Ishikawa (cell line): Measurements from ENCODE around the gene PSEN1.

Experiments
- CEBPB ChIP-seq: IDR thresholded peaks from 2 replicates; pipeline ENCODE4 v1.6.1; 2012
- CREB1 ChIP-seq: IDR thresholded peaks from 2 replicates; pipeline ENCODE4 v1.6.1; 2012; ENCODE audit warnings: low read depth
- EGR1 ChIP-seq: IDR thresholded peaks from 2 replicates; pipeline ENCODE4 v1.6.1; 2012
- EP300 ChIP-seq: IDR thresholded peaks from 2 replicates; pipeline ENCODE4 v1.6.1; 2012; ENCODE audit warnings: borderline replicate concordance
- FOXM1 ChIP-seq: IDR thresholded peaks from 2 replicates; pipeline ENCODE4 v1.6.1; 2012; ENCODE audit warnings: low read depth, borderline replicate concordance
- NFIC ChIP-seq: IDR thresholded peaks from 2 replicates; pipeline ENCODE4 v1.6.1; 2012
- RAD21 ChIP-seq: IDR thresholded peaks from 2 replicates; pipeline ENCODE4 v1.6.1; 2012; ENCODE audit warnings: low read depth
- REST ChIP-seq: IDR thresholded peaks from 2 replicates; pipeline ENCODE4 v1.6.1; 2012; ENCODE audit warnings: low read depth, mild to moderate bottlenecking
- TAF1 ChIP-seq: IDR thresholded peaks from 2 replicates; pipeline ENCODE4 v1.6.1; 2012; ENCODE audit warnings: low read depth, mild to moderate bottlenecking
- TCF12 ChIP-seq: IDR thresholded peaks from 2 replicates; pipeline ENCODE4 v1.6.1; 2012; ENCODE audit warnings: low read depth
- TEAD4 ChIP-seq: IDR thresholded peaks from 2 replicates; pipeline ENCODE4 v1.6.1; 2012
- YY1 ChIP-seq: IDR thresholded peaks from 2 replicates; pipeline ENCODE4 v1.6.1; 2012; ENCODE audit warnings: low read depth
- ZBTB7A ChIP-seq: IDR thresholded peaks from 2 replicates; pipeline ENCODE4 v1.6.1; 2012; ENCODE audit warnings: low read depth
- TF ChIP-seq, protein P1 (sequence below): IDR thresholded peaks from 2 replicates; pipeline ENCODE4 v1.6.1; 2012
- TF ChIP-seq, protein P2 (sequence below): IDR thresholded peaks from 2 replicates; pipeline ENCODE4 v1.6.1; 2012

PSEN1 gene

GRCh38 chr14:73266317-73266716 lies 130.0 kb downstream of the PSEN1 start:
- TF ChIP-seq ZBTB7A (no peak), EP300 (no peak), CREB1 (no peak), TEAD4 (no peak), EGR1 (no peak), FOXM1 (no peak), CEBPB (no peak), TAF1 (no peak), YY1 (no peak), RAD21 (no peak), REST (no peak), TCF12 (no peak), NFIC (no peak)
- TF ChIP-seq, protein P1, sequence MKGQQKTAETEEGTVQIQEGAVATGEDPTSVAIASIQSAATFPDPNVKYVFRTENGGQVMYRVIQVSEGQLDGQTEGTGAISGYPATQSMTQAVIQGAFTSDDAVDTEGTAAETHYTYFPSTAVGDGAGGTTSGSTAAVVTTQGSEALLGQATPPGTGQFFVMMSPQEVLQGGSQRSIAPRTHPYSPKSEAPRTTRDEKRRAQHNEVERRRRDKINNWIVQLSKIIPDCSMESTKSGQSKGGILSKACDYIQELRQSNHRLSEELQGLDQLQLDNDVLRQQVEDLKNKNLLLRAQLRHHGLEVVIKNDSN, result no peak
- TF ChIP-seq, protein P2, sequence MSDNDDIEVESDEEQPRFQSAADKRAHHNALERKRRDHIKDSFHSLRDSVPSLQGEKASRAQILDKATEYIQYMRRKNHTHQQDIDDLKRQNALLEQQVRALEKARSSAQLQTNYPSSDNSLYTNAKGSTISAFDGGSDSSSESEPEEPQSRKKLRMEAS, result no peak

- no peak for TF ChIP-seq CEBPB
- no peak for TF ChIP-seq REST
- no peak for TF ChIP-seq NFIC
These were observed 131.2 kb downstream of the PSEN1 start for GRCh38 chr14:73267474-73267873.

- TF ChIP-seq CREB1 (no peak), NFIC (no peak), YY1 (no peak), EP300 (no peak), TEAD4 (no peak), EGR1 (no peak), REST (no peak), CEBPB (no peak), TAF1 (no peak), ZBTB7A (no peak), TCF12 (no peak), FOXM1 (no peak), RAD21 (no peak)
- TF ChIP-seq, protein P1, result no peak
- TF ChIP-seq, protein P2, result no peak
These were observed 133.6 kb downstream of the PSEN1 start for GRCh38 chr14:73269729-73270531.

DNA sequence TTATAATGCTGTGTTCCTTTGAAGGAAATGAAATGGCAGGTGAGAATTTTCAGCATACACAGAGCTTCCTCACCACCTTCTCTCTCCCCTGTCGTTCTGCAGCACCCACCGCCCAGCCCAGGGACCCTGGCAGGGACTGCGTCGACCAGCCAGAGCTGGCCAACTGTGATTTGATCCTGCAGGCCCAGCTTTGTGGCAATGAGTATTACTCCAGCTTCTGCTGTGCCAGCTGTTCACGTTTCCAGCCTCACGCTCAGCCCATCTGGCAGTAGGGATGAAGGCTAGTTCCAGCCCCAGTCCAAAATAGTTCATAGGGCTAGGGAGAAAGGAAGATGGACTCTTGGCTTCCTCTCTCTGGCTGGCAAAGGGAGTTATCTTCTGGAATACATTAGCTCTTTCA lies 136.1 kb downstream of the PSEN1 start:
- TF ChIP-seq REST (no peak), ZBTB7A (no peak), RAD21 (no peak), CREB1 (no peak), NFIC (no peak), CEBPB (no peak), YY1 (no peak), EP300 (no peak), TCF12 (no peak), EGR1 (no peak), TAF1 (no peak), FOXM1 (no peak), TEAD4 (no peak)
- TF ChIP-seq, protein P2, result no peak
- TF ChIP-seq, protein P1, result no peak
